Mammary epithelial cell (primary cell): ENCODE measurements around the gene ATXN1.

Experiments
- CTCF ChIP-seq, 2 donors: IDR thresholded peaks in 1 of 2; conservative IDR thresholded peaks in 1 of 2; 2 replicates each; pipeline ENCODE4 v1.5.1; 2011 to 2012; ENCODE audit warnings: inconsistent platforms in 2 of 2, low read length in 2 of 2, mild to moderate bottlenecking in 2 of 2, control low read depth in 1 of 2, low read depth in 1 of 2; ENCODE audit not compliant: insufficient read depth in 1 of 2; ENCODE audit errors: extremely low read depth in 1 of 2
- EZH2 ChIP-seq: IDR thresholded peaks from 2 replicates; pipeline ENCODE4 v1.6.1; 2012; ENCODE audit warnings: low read length, inconsistent platforms, borderline replicate concordance

- TF ChIP-seq EZH2 = no peak
- TF ChIP-seq CTCF (conservative IDR thresholded peaks at IDR 0.05 in 1 of 2, IDR thresholded peaks at IDR 0.05 in 1 of 2; ENCODE audit: extremely low read depth in 1 of 2, insufficient read depth in 1 of 2, low read depth in 1 of 2, low read length in 2 of 2) = no peak
These were observed 387.2 kb downstream of the ATXN1 start for GRCh38 chr6:16374016-16374415.
